ENCODE data around the gene EDC4. TPM values are rescaled to one million over a fixed set of nuclear protein-coding genes. Genes with fewer than 3 reads are reported as not detected.
"Not testable (repeated sequence)": the region's sequence is repeated elsewhere in the genome, so short reads cannot be mapped to it uniquely, and the experiment has no call there.

EDC4 gene
- polyA plus RNA-seq, 2 of the 4 experiments (the other 2 are of a cell fraction): 21.0 to 54.9 TPM

DNA sequence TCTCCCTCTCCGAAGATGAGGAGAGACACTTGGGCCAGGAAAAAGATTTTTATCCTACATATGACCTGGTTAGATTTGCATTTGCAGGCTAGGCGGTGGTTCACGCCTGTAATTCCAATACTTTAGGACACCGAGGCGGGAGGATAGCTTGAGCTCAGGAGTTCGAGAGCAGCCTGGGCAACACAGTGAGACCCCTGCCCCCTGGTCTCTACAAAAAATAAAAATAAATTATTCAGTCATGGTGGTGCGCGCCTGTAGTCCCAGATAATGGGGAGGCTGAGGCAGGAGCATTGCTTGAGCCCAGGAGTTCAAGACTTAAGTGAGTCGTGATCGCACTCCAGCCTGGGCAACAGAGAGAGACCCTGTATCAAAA, 38.6 kb upstream of the EDC4 start:
- no peak for FAIRE-seq
- peaks cover 6% of the 10 kb centered on the region; the same call in 1 of the 3 replicates for H3K4me1 ChIP-seq
- CTCF ChIA-PET: interaction anchor here (0.8 to 15.0 kb wide), 4 partner anchors 17 to 94 kb away, joined by 4 to 187 read pairs (median 14); no protein-coding TSS in a partner anchor
- ATAC-seq: no peak
- WGBS (ENCODE audit: missing lambda C conversion rate): 82% methylated on average over 10 of the region's 10 CpGs
- peak overlapping the region; percentile 79 to 91 for H3K27ac ChIP-seq
- no peaks in the 10 kb centered on the region for H3K9me3 ChIP-seq
- no peak for TF ChIP-seq JUNB (IDR thresholded peaks at IDR 0.05)
- TF ChIP-seq PHF8 (IDR thresholded peaks at IDR 0.05; ENCODE audit: borderline replicate concordance, low read depth): no peak
- TF ChIP-seq, protein P1, sequence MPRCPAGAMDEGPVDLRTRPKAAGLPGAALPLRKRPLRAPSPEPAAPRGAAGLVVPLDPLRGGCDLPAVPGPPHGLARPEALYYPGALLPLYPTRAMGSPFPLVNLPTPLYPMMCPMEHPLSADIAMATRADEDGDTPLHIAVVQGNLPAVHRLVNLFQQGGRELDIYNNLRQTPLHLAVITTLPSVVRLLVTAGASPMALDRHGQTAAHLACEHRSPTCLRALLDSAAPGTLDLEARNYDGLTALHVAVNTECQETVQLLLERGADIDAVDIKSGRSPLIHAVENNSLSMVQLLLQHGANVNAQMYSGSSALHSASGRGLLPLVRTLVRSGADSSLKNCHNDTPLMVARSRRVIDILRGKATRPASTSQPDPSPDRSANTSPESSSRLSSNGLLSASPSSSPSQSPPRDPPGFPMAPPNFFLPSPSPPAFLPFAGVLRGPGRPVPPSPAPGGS (IDR thresholded peaks at IDR 0.05): no peak
- H3K4me2 ChIP-seq: peak overlapping the region; percentile 96
- H3K4me3 ChIP-seq: peak overlapping the region; percentile 79
- DNase-seq (ENCODE audit: low read depth in 1 of 2, low spot score in 1 of 2): no peak
- POLR2A ChIA-PET: interaction anchor here (0.8 to 1.2 kb wide), 5 partner anchors 11 to 115 kb away, joined by 3 to 6 read pairs (median 4); partner anchors contain the start of genes GFOD2, RANBP10 and TSNAXIP1

DNA sequence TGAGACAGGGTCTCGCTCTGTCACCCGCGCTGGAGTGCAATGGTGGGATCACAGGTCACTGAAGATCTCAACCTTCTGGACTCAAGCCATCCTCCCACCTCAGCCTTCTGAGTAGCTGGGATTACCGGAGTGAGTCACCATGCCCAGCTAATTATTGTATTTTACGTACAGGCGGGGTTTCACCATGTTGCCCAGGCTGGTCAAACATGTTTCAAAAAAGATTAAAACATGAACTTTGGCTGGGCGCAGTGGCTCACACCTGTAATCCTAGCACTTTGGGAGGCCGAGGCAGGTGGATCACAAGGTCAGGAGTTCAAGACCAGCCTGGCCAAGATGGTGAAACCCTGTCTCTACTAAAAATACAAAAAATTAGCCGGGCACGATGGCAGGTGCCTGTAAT, 35.7 kb upstream of the EDC4 start:
- ATAC-seq; H3K4me3 ChIP-seq; H3K27ac ChIP-seq; H3K4me2 ChIP-seq; FAIRE-seq; H3K4me1 ChIP-seq; H3K9me3 ChIP-seq; DNase-seq (ENCODE audit: low read depth in 1 of 2, low spot score in 1 of 2); POLR2A ChIA-PET: not testable (repeated sequence)
- 77% methylated on average over 10 of the region's 10 CpGs for WGBS (ENCODE audit: missing lambda C conversion rate)
- CTCF ChIA-PET: interaction anchor here (0.6 to 15.0 kb wide), 2 partner anchors 20 to 105 kb away, joined by 3 to 187 read pairs; no protein-coding TSS in a partner anchor

DNA sequence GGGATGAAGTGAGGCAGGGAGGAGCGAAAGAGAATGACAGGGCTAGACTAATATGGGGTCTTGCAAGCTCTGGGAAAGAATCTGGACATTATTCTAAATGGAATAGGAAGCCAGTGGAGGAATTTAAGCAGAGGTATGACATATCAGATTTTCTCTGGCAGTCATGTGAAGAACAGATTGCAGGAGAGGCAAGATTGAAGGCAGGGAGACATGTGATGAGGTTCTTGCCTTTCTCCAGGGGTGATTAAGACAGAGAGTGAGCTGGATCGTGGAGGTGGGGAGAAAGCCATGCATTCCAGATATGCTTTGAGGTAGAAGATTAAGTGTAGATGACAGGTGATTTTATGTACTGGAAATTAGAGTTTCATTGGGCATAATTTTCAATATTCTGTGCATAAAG, 35.0 kb upstream of the EDC4 start:
- Histone ChIP-seq H3K4me2 (no peak overlapping the region), H3K27ac (no peak overlapping the region), H3K4me1 (peaks cover 3% of the 10 kb centered on the region; the same call in 1 of the 3 replicates), H3K4me3 (no peak overlapping the region), H3K9me3 (no peaks in the 10 kb centered on the region)
- no peak for FAIRE-seq
- ATAC-seq: no peak
- ChIA-PET CTCF (interaction anchor here (0.5 to 15.0 kb wide), 2 partner anchors 21 to 996 kb away, joined by 3 to 187 read pairs; no protein-coding TSS in a partner anchor), POLR2A (no interaction called here)
- TF ChIP-seq, protein P2, sequence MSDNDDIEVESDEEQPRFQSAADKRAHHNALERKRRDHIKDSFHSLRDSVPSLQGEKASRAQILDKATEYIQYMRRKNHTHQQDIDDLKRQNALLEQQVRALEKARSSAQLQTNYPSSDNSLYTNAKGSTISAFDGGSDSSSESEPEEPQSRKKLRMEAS (IDR thresholded peaks at IDR 0.05): no peak
- no peak for TF ChIP-seq JUNB (IDR thresholded peaks at IDR 0.05)
- TF ChIP-seq, protein P3, sequence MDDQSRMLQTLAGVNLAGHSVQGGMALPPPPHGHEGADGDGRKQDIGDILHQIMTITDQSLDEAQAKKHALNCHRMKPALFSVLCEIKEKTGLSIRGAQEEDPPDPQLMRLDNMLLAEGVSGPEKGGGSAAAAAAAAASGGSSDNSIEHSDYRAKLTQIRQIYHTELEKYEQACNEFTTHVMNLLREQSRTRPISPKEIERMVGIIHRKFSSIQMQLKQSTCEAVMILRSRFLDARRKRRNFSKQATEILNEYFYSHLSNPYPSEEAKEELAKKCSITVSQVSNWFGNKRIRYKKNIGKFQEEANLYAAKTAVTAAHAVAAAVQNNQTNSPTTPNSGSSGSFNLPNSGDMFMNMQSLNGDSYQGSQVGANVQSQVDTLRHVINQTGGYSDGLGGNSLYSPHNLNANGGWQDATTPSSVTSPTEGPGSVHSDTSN (IDR thresholded peaks at IDR 0.05): no peak
- TF ChIP-seq NFE2L2 (conservative IDR thresholded peaks at IDR 0.05; ENCODE audit: low read length): no peak
- no peak for TF ChIP-seq SMC3 (IDR thresholded peaks at IDR 0.05)
- no peak for TF ChIP-seq SREBF2 (IDR thresholded peaks at IDR 0.05)
- no peak for TF ChIP-seq ESRRA (IDR thresholded peaks at IDR 0.05; ENCODE audit: borderline replicate concordance, low read length)
- TF ChIP-seq HOXB5 (CRISPR knock-in tag; IDR thresholded peaks at IDR 0.05): no peak
- TF ChIP-seq RNF2 (IDR thresholded peaks at IDR 0.05; ENCODE audit: borderline replicate concordance, low read depth): no peak
- no peak for TF ChIP-seq HEYL (CRISPR knock-in tag; IDR thresholded peaks at IDR 0.05)
- no peak for TF ChIP-seq RARB (CRISPR knock-in tag; IDR thresholded peaks at IDR 0.05)
- no peak for TF ChIP-seq HDAC2 (IDR thresholded peaks at IDR 0.05)
- no peak for TF ChIP-seq RCOR1 (IDR thresholded peaks at IDR 0.05; ENCODE audit: low read depth, low read length)
- TF ChIP-seq GATA3 (IDR thresholded peaks at IDR 0.05; ENCODE audit: borderline replicate concordance): no peak
- TF ChIP-seq, protein P4, sequence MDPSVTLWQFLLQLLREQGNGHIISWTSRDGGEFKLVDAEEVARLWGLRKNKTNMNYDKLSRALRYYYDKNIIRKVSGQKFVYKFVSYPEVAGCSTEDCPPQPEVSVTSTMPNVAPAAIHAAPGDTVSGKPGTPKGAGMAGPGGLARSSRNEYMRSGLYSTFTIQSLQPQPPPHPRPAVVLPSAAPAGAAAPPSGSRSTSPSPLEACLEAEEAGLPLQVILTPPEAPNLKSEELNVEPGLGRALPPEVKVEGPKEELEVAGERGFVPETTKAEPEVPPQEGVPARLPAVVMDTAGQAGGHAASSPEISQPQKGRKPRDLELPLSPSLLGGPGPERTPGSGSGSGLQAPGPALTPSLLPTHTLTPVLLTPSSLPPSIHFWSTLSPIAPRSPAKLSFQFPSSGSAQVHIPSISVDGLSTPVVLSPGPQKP (IDR thresholded peaks at IDR 0.05; ENCODE audit: low read depth, low read length): no peak
- DNase-seq (ENCODE audit: low read depth in 1 of 2, low spot score in 1 of 2): no peak
- WGBS (ENCODE audit: missing lambda C conversion rate): 80% methylated on average over 2 of the region's 2 CpGs

Data from A549 (cell line).